HEK293 (cell line): ENCODE measurements around the gene KLHL17.

ENCODE experiments used
- OSR2 ChIP-seq: fragments of 450-650 bp; formaldehyde crosslinking; IDR thresholded peaks from 2 replicates; pipeline ENCODE4 v1.5.1; 2016; ENCODE audit warnings: missing biosample characterization, missing genetic modification characterization
- SCRT1 ChIP-seq: fragments of 450-650 bp; formaldehyde crosslinking; IDR thresholded peaks from 2 replicates; pipeline ENCODE4 v1.5.1; 2016; ENCODE audit warnings: missing biosample characterization, missing genetic modification characterization, borderline replicate concordance
- SETDB1 ChIP-seq: IDR thresholded peaks from one replicate; pipeline ENCODE4 v1.6.1; 2017; ENCODE audit warnings: mild to moderate bottlenecking, low read length, moderate library complexity, mixed read lengths; ENCODE audit not compliant: insufficient read length
- SP2 ChIP-seq: fragments of 450-650 bp; formaldehyde crosslinking; IDR thresholded peaks from 2 replicates; pipeline ENCODE4 v1.5.1; 2016; ENCODE audit warnings: missing biosample characterization, missing genetic modification characterization
- SP7 ChIP-seq: fragments of 450-650 bp; formaldehyde crosslinking; IDR thresholded peaks from 2 replicates; pipeline ENCODE4 v1.5.1; 2016; ENCODE audit warnings: missing biosample characterization, missing genetic modification characterization
- TCF7L2 ChIP-seq: IDR thresholded peaks from 2 replicates; pipeline ENCODE4 v1.6.1; 2011; ENCODE audit warnings: low read depth, mild to moderate bottlenecking, inconsistent platforms, low read length, moderate library complexity, borderline replicate concordance
- TRIM28 ChIP-seq: IDR thresholded peaks from 2 replicates; pipeline ENCODE4 v1.6.1; 2011; ENCODE audit warnings: low read length, control low read depth, borderline replicate concordance
- ZFHX2 ChIP-seq: fragments of 450-650 bp; formaldehyde crosslinking; conservative IDR thresholded peaks from 2 replicates; pipeline ENCODE4 v1.5.1; 2016; ENCODE audit warnings: missing biosample characterization, missing genetic modification characterization
- ZNF174 ChIP-seq: fragments of 450-650 bp; formaldehyde crosslinking; IDR thresholded peaks from 2 replicates; pipeline ENCODE4 v1.5.0; 2017; ENCODE audit warnings: missing biosample characterization, mild to moderate bottlenecking, missing genetic modification characterization
- ZNF248 ChIP-seq: fragments of 450-650 bp; formaldehyde crosslinking; IDR thresholded peaks from 2 replicates; pipeline ENCODE4 v1.5.1; 2017; ENCODE audit warnings: missing biosample characterization, missing genetic modification characterization
- ZNF266 ChIP-seq: fragments of 450-650 bp; formaldehyde crosslinking; IDR thresholded peaks from 2 replicates; pipeline ENCODE4 v1.5.1; 2016; ENCODE audit warnings: missing biosample characterization, missing genetic modification characterization, low read depth
- ZNF274 ChIP-seq, 2 experiments: fragments of 200-500 bp in 1 of 2; fragments of 450-650 bp in 1 of 2; sonication (Bioruptor generic) in 1 of 2; formaldehyde crosslinking in 1 of 2; IDR thresholded peaks; 2 replicates each; pipeline versions ENCODE4 v1.5.1 to v1.6.1; 2014 to 2016; ENCODE audit warnings: borderline replicate concordance in 1 of 2, inconsistent platforms in 1 of 2, low read length in 1 of 2, missing biosample characterization in 1 of 2, missing genetic modification characterization in 1 of 2
- ZNF404 ChIP-seq: fragments of 450-650 bp; formaldehyde crosslinking; IDR thresholded peaks from 2 replicates; pipeline ENCODE4 v1.5.1; 2017; ENCODE audit warnings: missing biosample characterization, missing genetic modification characterization
- ZNF621 ChIP-seq: fragments of 450-650 bp; formaldehyde crosslinking; IDR thresholded peaks from 2 replicates; pipeline ENCODE4 v1.5.1; 2017; ENCODE audit warnings: missing biosample characterization, missing genetic modification characterization
- TF ChIP-seq, protein P1 (sequence below): fragments of 450-650 bp; formaldehyde crosslinking; IDR thresholded peaks from 2 replicates; pipeline ENCODE4 v1.5.1; 2016; ENCODE audit warnings: missing biosample characterization, missing genetic modification characterization, borderline replicate concordance
- TF ChIP-seq, protein P2 (sequence below): fragments of 450-650 bp; formaldehyde crosslinking; optimal IDR thresholded peaks from 2 replicates; pipeline ENCODE3; 2016; ENCODE audit warnings: missing biosample characterization, mild to moderate bottlenecking, missing genetic modification characterization
- TF ChIP-seq, protein P3 (sequence below): fragments of 450-650 bp; formaldehyde crosslinking; IDR thresholded peaks from 2 replicates; pipeline ENCODE4 v1.5.1; 2017; ENCODE audit warnings: missing biosample characterization, mild to moderate bottlenecking, missing genetic modification characterization, moderate library complexity
- TF ChIP-seq, protein P4 (sequence below): fragments of 450-650 bp; formaldehyde crosslinking; IDR thresholded peaks from 2 replicates; pipeline ENCODE4 v1.5.1; 2016; ENCODE audit warnings: missing biosample characterization, missing genetic modification characterization
- TF ChIP-seq, protein P5 (sequence below): fragments of 450-650 bp; formaldehyde crosslinking; IDR thresholded peaks from 2 replicates; pipeline ENCODE4 v1.5.1; 2016; ENCODE audit warnings: missing biosample characterization, missing genetic modification characterization
- TF ChIP-seq, protein P6 (sequence below): fragments of 450-650 bp; formaldehyde crosslinking; IDR thresholded peaks from 2 replicates; pipeline ENCODE4 v1.5.1; 2016; ENCODE audit warnings: missing biosample characterization, missing genetic modification characterization
- TF ChIP-seq, protein P7 (sequence below): fragments of 450-650 bp; formaldehyde crosslinking; IDR thresholded peaks from 2 replicates; pipeline ENCODE4 v1.5.1; 2016; ENCODE audit warnings: missing biosample characterization, missing genetic modification characterization, borderline replicate concordance

KLHL17 gene

DNA sequence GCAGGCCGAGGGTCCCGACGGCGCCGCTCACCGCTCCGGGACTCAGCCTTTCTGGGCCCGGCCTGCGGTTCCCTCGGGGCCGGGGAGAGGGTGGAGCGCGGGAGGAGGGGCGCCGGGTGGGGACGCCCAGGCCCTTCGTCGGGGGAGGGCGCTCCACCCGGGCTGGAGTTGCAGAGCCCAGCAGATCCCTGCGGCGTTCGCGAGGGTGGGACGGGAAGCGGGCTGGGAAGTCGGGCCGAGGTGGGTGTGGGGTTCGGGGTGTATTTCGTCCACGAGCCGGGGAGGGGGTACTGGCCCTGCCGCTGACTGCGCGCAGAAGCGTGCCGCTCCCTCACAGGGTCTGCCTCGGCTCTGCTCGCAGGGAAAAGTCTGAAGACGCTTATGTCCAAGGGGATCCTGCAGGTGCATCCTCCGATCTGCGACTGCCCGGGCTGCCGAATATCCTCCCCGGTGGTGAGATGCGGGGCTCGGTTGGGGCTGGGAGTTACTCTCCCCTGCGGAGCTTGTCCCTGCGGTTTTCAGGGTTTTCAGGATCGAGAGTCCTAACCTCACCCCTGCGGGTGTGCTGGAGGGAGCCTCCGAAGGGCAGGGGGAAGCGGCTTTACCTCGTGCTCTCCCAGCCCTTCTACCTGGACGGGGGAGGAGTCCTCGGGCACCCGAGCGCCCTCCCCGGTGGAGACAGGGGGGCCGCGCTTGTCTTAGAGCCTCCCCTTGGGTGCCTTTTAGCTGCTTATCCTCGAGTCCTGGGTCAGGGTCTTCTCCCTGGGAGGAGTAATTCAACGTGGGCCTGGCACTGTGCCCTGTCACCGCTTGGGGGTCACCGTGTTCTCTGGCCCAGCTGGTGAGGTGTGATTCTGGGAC is 34.6 kb upstream of the KLHL17 start (continued):
- TF ChIP-seq ZNF174 (tag by site-specific recombination) (no peak), SETDB1 (no peak), SP7 (tag by site-specific recombination) (peak; percentile 49), ZFHX2 (tag by site-specific recombination) (peak; percentile 77), ZNF266 (tag by site-specific recombination) (no peak), ZNF404 (tag by site-specific recombination) (no peak), ZNF621 (no peak), TRIM28 (no peak), ZNF248 (no peak), SCRT1 (tag by site-specific recombination) (no peak), OSR2 (tag by site-specific recombination) (no peak), SP2 (tag by site-specific recombination) (peak; percentile 84), TCF7L2 (no peak), ZNF274 (IDR thresholded peaks at IDR 0.05; ENCODE audit: low read length) (no peak), ZNF274 (tag by site-specific recombination; IDR thresholded peaks at IDR 0.05; ENCODE audit: borderline replicate concordance) (no peak)
- TF ChIP-seq, protein P1, sequence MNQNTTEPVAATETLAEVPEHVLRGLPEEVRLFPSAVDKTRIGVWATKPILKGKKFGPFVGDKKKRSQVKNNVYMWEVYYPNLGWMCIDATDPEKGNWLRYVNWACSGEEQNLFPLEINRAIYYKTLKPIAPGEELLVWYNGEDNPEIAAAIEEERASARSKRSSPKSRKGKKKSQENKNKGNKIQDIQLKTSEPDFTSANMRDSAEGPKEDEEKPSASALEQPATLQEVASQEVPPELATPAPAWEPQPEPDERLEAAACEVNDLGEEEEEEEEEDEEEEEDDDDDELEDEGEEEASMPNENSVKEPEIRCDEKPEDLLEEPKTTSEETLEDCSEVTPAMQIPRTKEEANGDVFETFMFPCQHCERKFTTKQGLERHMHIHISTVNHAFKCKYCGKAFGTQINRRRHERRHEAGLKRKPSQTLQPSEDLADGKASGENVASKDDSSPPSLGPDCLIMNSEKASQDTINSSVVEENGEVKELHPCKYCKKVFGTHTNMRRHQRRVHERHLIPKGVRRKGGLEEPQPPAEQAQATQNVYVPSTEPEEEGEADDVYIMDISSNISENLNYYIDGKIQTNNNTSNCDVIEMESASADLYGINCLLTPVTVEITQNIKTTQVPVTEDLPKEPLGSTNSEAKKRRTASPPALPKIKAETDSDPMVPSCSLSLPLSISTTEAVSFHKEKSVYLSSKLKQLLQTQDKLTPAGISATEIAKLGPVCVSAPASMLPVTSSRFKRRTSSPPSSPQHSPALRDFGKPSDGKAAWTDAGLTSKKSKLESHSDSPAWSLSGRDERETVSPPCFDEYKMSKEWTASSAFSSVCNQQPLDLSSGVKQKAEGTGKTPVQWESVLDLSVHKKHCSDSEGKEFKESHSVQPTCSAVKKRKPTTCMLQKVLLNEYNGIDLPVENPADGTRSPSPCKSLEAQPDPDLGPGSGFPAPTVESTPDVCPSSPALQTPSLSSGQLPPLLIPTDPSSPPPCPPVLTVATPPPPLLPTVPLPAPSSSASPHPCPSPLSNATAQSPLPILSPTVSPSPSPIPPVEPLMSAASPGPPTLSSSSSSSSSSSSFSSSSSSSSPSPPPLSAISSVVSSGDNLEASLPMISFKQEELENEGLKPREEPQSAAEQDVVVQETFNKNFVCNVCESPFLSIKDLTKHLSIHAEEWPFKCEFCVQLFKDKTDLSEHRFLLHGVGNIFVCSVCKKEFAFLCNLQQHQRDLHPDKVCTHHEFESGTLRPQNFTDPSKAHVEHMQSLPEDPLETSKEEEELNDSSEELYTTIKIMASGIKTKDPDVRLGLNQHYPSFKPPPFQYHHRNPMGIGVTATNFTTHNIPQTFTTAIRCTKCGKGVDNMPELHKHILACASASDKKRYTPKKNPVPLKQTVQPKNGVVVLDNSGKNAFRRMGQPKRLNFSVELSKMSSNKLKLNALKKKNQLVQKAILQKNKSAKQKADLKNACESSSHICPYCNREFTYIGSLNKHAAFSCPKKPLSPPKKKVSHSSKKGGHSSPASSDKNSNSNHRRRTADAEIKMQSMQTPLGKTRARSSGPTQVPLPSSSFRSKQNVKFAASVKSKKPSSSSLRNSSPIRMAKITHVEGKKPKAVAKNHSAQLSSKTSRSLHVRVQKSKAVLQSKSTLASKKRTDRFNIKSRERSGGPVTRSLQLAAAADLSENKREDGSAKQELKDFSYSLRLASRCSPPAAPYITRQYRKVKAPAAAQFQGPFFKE, result no peak
- TF ChIP-seq, protein P2, sequence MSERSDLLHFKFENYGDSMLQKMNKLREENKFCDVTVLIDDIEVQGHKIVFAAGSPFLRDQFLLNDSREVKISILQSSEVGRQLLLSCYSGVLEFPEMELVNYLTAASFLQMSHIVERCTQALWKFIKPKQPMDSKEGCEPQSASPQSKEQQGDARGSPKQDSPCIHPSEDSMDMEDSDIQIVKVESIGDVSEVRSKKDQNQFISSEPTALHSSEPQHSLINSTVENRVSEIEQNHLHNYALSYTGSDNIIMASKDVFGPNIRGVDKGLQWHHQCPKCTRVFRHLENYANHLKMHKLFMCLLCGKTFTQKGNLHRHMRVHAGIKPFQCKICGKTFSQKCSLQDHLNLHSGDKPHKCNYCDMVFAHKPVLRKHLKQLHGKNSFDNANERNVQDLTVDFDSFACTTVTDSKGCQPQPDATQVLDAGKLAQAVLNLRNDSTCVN (tag by site-specific recombination), result peak; percentile 38
- TF ChIP-seq, protein P3, sequence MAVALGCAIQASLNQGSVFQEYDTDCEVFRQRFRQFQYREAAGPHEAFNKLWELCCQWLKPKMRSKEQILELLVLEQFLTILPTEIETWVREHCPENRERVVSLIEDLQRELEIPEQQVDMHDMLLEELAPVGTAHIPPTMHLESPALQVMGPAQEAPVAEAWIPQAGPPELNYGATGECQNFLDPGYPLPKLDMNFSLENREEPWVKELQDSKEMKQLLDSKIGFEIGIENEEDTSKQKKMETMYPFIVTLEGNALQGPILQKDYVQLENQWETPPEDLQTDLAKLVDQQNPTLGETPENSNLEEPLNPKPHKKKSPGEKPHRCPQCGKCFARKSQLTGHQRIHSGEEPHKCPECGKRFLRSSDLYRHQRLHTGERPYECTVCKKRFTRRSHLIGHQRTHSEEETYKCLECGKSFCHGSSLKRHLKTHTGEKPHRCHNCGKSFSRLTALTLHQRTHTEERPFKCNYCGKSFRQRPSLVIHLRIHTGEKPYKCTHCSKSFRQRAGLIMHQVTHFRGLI (tag by site-specific recombination), result peak; percentile 97
- TF ChIP-seq, protein P4, sequence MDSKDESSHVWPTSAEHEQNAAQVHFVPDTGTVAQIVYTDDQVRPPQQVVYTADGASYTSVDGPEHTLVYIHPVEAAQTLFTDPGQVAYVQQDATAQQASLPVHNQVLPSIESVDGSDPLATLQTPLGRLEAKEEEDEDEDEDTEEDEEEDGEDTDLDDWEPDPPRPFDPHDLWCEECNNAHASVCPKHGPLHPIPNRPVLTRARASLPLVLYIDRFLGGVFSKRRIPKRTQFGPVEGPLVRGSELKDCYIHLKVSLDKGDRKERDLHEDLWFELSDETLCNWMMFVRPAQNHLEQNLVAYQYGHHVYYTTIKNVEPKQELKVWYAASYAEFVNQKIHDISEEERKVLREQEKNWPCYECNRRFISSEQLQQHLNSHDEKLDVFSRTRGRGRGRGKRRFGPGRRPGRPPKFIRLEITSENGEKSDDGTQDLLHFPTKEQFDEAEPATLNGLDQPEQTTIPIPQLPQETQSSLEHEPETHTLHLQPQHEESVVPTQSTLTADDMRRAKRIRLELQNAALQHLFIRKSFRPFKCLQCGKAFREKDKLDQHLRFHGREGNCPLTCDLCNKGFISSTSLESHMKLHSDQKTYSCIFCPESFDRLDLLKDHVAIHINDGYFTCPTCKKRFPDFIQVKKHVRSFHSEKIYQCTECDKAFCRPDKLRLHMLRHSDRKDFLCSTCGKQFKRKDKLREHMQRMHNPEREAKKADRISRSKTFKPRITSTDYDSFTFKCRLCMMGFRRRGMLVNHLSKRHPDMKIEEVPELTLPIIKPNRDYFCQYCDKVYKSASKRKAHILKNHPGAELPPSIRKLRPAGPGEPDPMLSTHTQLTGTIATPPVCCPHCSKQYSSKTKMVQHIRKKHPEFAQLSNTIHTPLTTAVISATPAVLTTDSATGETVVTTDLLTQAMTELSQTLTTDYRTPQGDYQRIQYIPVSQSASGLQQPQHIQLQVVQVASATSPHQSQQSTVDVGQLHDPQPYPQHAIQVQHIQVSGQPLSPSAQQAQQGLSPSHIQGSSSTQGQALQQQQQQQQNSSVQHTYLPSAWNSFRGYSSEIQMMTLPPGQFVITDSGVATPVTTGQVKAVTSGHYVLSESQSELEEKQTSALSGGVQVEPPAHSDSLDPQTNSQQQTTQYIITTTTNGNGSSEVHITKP, result peak; percentile 73
- TF ChIP-seq, protein P5, sequence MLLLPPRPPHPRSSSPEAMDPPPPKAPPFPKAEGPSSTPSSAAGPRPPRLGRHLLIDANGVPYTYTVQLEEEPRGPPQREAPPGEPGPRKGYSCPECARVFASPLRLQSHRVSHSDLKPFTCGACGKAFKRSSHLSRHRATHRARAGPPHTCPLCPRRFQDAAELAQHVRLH (tag by site-specific recombination), result no peak
- TF ChIP-seq, protein P6, sequence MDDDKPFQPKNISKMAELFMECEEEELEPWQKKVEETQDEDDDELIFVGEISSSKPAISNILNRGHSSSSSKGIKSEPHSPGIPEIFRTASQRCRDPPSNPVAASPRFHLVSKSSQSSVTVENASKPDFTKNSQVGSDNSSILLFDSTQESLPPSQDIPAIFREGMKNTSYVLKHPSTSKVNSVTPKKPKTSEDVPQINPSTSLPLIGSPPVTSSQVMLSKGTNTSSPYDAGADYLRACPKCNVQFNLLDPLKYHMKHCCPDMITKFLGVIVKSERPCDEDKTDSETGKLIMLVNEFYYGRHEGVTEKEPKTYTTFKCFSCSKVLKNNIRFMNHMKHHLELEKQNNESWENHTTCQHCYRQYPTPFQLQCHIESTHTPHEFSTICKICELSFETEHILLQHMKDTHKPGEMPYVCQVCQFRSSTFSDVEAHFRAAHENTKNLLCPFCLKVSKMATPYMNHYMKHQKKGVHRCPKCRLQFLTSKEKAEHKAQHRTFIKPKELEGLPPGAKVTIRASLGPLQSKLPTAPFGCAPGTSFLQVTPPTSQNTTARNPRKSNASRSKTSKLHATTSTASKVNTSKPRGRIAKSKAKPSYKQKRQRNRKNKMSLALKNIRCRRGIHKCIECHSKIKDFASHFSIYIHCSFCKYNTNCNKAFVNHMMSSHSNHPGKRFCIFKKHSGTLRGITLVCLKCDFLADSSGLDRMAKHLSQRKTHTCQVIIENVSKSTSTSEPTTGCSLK (tag by site-specific recombination), result no peak
- TF ChIP-seq, protein P7, sequence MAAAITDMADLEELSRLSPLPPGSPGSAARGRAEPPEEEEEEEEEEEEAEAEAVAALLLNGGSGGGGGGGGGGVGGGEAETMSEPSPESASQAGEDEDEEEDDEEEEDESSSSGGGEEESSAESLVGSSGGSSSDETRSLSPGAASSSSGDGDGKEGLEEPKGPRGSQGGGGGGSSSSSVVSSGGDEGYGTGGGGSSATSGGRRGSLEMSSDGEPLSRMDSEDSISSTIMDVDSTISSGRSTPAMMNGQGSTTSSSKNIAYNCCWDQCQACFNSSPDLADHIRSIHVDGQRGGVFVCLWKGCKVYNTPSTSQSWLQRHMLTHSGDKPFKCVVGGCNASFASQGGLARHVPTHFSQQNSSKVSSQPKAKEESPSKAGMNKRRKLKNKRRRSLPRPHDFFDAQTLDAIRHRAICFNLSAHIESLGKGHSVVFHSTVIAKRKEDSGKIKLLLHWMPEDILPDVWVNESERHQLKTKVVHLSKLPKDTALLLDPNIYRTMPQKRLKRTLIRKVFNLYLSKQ (tag by site-specific recombination), result no peak
